ENCODE measurements around the gene ATP2C2.

DNA sequence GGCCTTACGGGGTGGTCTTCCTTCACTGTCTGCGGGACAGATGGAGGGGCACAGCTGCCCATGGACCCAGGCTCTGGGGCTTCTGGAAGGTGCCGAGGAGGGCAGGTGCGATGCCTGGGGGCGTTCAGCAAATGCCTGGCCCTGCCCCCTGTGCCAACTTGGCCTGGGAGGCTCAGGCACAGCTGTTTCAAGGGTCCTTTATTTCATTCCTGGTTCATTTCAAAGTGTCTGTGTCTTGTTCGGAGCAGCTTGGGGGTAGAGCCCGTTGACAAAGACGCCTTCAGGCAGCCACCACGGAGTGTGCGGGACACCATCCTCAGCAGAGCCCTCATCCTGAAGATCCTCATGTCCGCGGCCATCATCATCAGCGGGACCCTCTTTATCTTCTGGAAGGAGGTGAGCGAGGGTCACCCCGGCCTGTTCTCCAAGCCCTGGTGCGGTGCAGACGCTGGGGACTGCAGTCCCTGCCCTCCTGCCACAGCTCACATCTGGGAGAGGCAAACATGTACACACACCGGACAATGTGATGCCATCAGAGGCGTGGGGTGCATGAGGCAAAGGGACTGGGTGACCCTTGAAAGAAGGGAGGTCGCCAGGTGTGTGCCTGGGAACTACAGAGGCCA, 92.2 kb downstream of the ATP2C2 start:
- TF ChIP-seq, protein P1, sequence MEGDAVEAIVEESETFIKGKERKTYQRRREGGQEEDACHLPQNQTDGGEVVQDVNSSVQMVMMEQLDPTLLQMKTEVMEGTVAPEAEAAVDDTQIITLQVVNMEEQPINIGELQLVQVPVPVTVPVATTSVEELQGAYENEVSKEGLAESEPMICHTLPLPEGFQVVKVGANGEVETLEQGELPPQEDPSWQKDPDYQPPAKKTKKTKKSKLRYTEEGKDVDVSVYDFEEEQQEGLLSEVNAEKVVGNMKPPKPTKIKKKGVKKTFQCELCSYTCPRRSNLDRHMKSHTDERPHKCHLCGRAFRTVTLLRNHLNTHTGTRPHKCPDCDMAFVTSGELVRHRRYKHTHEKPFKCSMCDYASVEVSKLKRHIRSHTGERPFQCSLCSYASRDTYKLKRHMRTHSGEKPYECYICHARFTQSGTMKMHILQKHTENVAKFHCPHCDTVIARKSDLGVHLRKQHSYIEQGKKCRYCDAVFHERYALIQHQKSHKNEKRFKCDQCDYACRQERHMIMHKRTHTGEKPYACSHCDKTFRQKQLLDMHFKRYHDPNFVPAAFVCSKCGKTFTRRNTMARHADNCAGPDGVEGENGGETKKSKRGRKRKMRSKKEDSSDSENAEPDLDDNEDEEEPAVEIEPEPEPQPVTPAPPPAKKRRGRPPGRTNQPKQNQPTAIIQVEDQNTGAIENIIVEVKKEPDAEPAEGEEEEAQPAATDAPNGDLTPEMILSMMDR (IDR thresholded peaks at IDR 0.05; ENCODE audit: low read depth, low read length, poor library complexity, severe bottlenecking) = no peak
- TF ChIP-seq EZH2phosphoT487 (IDR thresholded peaks at IDR 0.05; ENCODE audit: borderline replicate concordance, low read length) = no peak
